ENCODE results near the gene PKP3. TPM values are rescaled to one million over a fixed set of nuclear protein-coding genes. Genes with fewer than 3 reads are reported as not detected.

Gene PKP3
- total and polyA plus RNA-seq, 2 donors from 2014 or later: 1.9 to 3.6 TPM

- Histone ChIP-seq H3K4me3 (ENCODE audit: low read length in 3 of 3) (no peak overlapping the region), H3K27ac (ENCODE audit: low read depth in 2 of 2, low read length in 2 of 2) (no peak overlapping the region), H3K9ac (ENCODE audit: low read length in 3 of 3) (no peak overlapping the region), H3K36me3 (ENCODE audit: control insufficient read depth in 2 of 3, insufficient read depth in 3 of 3, low read length in 3 of 3) (no peaks in the 10 kb centered on the region), H3K9me3 (ENCODE audit: control insufficient read depth in 2 of 3, insufficient read depth in 1 of 3, low read length in 3 of 3) (no peaks in the 10 kb centered on the region), H3K27me3 (ENCODE audit: control insufficient read depth, insufficient read depth, low read length) (no peaks in the 10 kb centered on the region), H3K4me1 (ENCODE audit: control insufficient read depth in 2 of 3, insufficient read depth in 2 of 3, low read depth in 1 of 3, low read length in 3 of 3) (peaks cover 0 to 23% (median 7%) of the 10 kb centered on the region in 3 donors)
- no peak for FAIRE-seq
- no peak for TF ChIP-seq CTCF (IDR thresholded peaks at IDR 0.05; ENCODE audit: borderline replicate concordance, extremely low read depth, insufficient read depth)
- intact Hi-C loops (cut with DNase I): no loop called here
- DNase-seq: peak in 2 of 5 donors; percentile 45 to 75
These were observed 10.7 kb downstream of the PKP3 start for GRCh38 chr11:404551-405264.

- no peaks in the 10 kb centered on the region for H3K27me3 ChIP-seq (ENCODE audit: control insufficient read depth, insufficient read depth, low read length)
- intact Hi-C loops (cut with DNase I): no loop called here
- H3K9ac ChIP-seq (ENCODE audit: low read length in 3 of 3): no peak overlapping the region
- H3K9me3 ChIP-seq (ENCODE audit: control insufficient read depth in 2 of 3, insufficient read depth in 1 of 3, low read length in 3 of 3): no peaks in the 10 kb centered on the region
- no peaks in the 10 kb centered on the region for H3K36me3 ChIP-seq (ENCODE audit: control insufficient read depth in 2 of 3, insufficient read depth in 3 of 3, low read length in 3 of 3)
- no peak for TF ChIP-seq CTCF (IDR thresholded peaks at IDR 0.05; ENCODE audit: borderline replicate concordance, extremely low read depth, insufficient read depth)
- FAIRE-seq (no peak), DNase-seq (peak in 1 of 5 donors; percentile 78)
- no peak overlapping the region for H3K27ac ChIP-seq (ENCODE audit: low read depth in 2 of 2, low read length in 2 of 2)
- H3K4me3 ChIP-seq (ENCODE audit: low read length in 3 of 3): peak overlapping the region in 1 of 3 donors; percentile 61
- peaks cover 0 to 26% (median 10%) of the 10 kb centered on the region in 3 donors for H3K4me1 ChIP-seq (ENCODE audit: control insufficient read depth in 2 of 3, insufficient read depth in 2 of 3, low read depth in 1 of 3, low read length in 3 of 3)
These were observed 11.4 kb downstream of the PKP3 start for GRCh38 chr11:405323-405953.

GRCh38 chr11:405954-406795 lies 12.2 kb downstream of the PKP3 start:
- no peaks in the 10 kb centered on the region for H3K27me3 ChIP-seq (ENCODE audit: control insufficient read depth, insufficient read depth, low read length)
- TF ChIP-seq CTCF (IDR thresholded peaks at IDR 0.05; ENCODE audit: borderline replicate concordance, extremely low read depth, insufficient read depth): no peak
- H3K4me1 ChIP-seq (ENCODE audit: control insufficient read depth in 2 of 3, insufficient read depth in 2 of 3, low read depth in 1 of 3, low read length in 3 of 3): peaks cover 0 to 26% (median 10%) of the 10 kb centered on the region in 3 donors
- intact Hi-C loops (cut with DNase I): no loop called here
- H3K9me3 ChIP-seq (ENCODE audit: control insufficient read depth in 2 of 3, insufficient read depth in 1 of 3, low read length in 3 of 3): no peaks in the 10 kb centered on the region
- H3K36me3 ChIP-seq (ENCODE audit: control insufficient read depth in 2 of 3, insufficient read depth in 3 of 3, low read length in 3 of 3): no peaks in the 10 kb centered on the region
- peak overlapping the region in 1 of 3 donors; percentile 61 for H3K4me3 ChIP-seq (ENCODE audit: low read length in 3 of 3)
- peak overlapping the region; percentile 55 to 60 for H3K27ac ChIP-seq (ENCODE audit: low read depth in 2 of 2, low read length in 2 of 2)
- DNase-seq: peak in 2 of 5 donors; percentile 71 to 82
- FAIRE-seq: no peak
- peak overlapping the region in 1 of 3 donors; percentile 12 for H3K9ac ChIP-seq (ENCODE audit: low read length in 3 of 3)
